Hepatocyte (in vitro differentiated cells): ENCODE results near the gene SLC22A23.

Experiments
- CTCF ChIP-seq: fragments of 200-600 bp; sonication (generic); IDR thresholded peaks from 2 replicates; pipeline ENCODE4 v1.5.1; 2016; ENCODE audit warnings: antibody characterized with exemption, mild to moderate bottlenecking; ENCODE audit not compliant: poor library complexity
- EZH2 ChIP-seq: fragments of 200-600 bp; sonication (generic); IDR thresholded peaks from 2 replicates; pipeline ENCODE4 v1.6.1; 2016; ENCODE audit warnings: antibody characterized with exemption, mild to moderate bottlenecking, borderline replicate concordance
- EZH2phosphoT487 ChIP-seq: fragments of 200-600 bp; sonication (generic); IDR thresholded peaks from one replicate; pipeline ENCODE4 v1.6.1; 2018; ENCODE audit warnings: antibody characterized with exemption, mild to moderate bottlenecking, low read depth, moderate library complexity; ENCODE audit not compliant: unreplicated experiment, severe bottlenecking

GRCh38 chr6:3309391-3310050, 147.3 kb downstream of the SLC22A23 start:
- TF ChIP-seq CTCF (no peak), EZH2 (no peak), EZH2phosphoT487 (no peak)
